ENCODE data around the gene PPCDC.

The PPCDC gene

GRCh38 chr15:75031848-75032247, 8.5 kb downstream of the PPCDC start:
- Histone ChIP-seq H3K4me1 (peaks cover 63 to 98% (median 83%) of the 10 kb centered on the region in 10 experiments), H3K27me3 (no peaks in the 10 kb centered on the region), H3K9me3 (replicated peaks in 1 of 11) (peaks cover 0 to 7% (median 0%) of the 10 kb centered on the region in 11 experiments; a peak in 2 of 22 replicates), H4K20me1 (no peaks in the 10 kb centered on the region; a peak in 1 of 22 replicates), H3K4me3 (no peak overlapping the region), H3K36me3 (peaks cover 0 to 13% (median 5%) of the 10 kb centered on the region in 11 experiments; a peak in 5 of 22 replicates), H3K27ac (peak overlapping the region; percentile 76 to 99 (median 87); a peak in 21 of 22 replicates), H3K4me2 (peak overlapping the region; percentile 74 to 98 (median 91)), H3K9ac (peak overlapping the region; percentile 1 to 83 (median 57); a peak in 14 of 22 replicates)
- no peak for TF ChIP-seq Cebpa-rat (IDR thresholded peaks at IDR 0.05)

- no peak for TF ChIP-seq Cebpa-rat (IDR thresholded peaks at IDR 0.05)
- Histone ChIP-seq H3K36me3 (peaks cover 0 to 15% (median 5%) of the 10 kb centered on the region in 11 experiments; a peak in 5 of 22 replicates), H3K9ac (peak overlapping the region; percentile 1 to 83 (median 57); a peak in 10 of 22 replicates), H3K27ac (peak overlapping the region in 10 of 11 experiments; percentile 76 to 99 (median 88); a peak in 15 of 22 replicates), H3K4me1 (peaks cover 67 to 98% (median 82%) of the 10 kb centered on the region in 10 experiments), H4K20me1 (no peaks in the 10 kb centered on the region; a peak in 1 of 22 replicates), H3K4me3 (no peak overlapping the region), H3K27me3 (no peaks in the 10 kb centered on the region), H3K4me2 (peak overlapping the region; percentile 74 to 98 (median 91); a peak in 19 of 22 replicates), H3K9me3 (replicated peaks in 1 of 11) (peaks cover 0 to 7% (median 0%) of the 10 kb centered on the region in 11 experiments; a peak in 2 of 22 replicates)
Observed at GRCh38 chr15:75032395-75032794, 9.0 kb downstream of the PPCDC start.

GRCh38 chr15:75033809-75034208, 10.4 kb downstream of the PPCDC start:
- no peaks in the 10 kb centered on the region; a peak in 1 of 22 replicates for H4K20me1 ChIP-seq

GRCh38 chr15:75034615-75035014, 11.2 kb downstream of the PPCDC start:
- Histone ChIP-seq H3K27me3 (no peaks in the 10 kb centered on the region), H3K36me3 (peaks cover 0 to 15% (median 5%) of the 10 kb centered on the region in 11 experiments; a peak in 5 of 22 replicates), H3K27ac (peak overlapping the region in 7 of 11 experiments; percentile 4 to 41 (median 28); a peak in 7 of 22 replicates), H3K9me3 (replicated peaks in 1 of 11) (peaks cover 0 to 7% (median 0%) of the 10 kb centered on the region in 11 experiments; a peak in 2 of 22 replicates), H4K20me1 (no peaks in the 10 kb centered on the region; a peak in 1 of 22 replicates), H3K9ac (no peak overlapping the region), H3K4me3 (no peak overlapping the region), H3K4me2 (peak overlapping the region; percentile 51 to 98 (median 67); a peak in 21 of 22 replicates), H3K4me1 (peaks cover 61 to 100% (median 78%) of the 10 kb centered on the region in 10 experiments)
- no peak for TF ChIP-seq Cebpa-rat (IDR thresholded peaks at IDR 0.05)

More at GRCh38 chr15:75033809-75034208, 10.4 kb downstream of the PPCDC start:
- peaks cover 0 to 15% (median 5%) of the 10 kb centered on the region in 11 experiments; a peak in 5 of 22 replicates for H3K36me3 ChIP-seq
- H3K27me3 ChIP-seq = no peaks in the 10 kb centered on the region
- peaks cover 0 to 7% (median 0%) of the 10 kb centered on the region in 11 experiments; a peak in 2 of 22 replicates for H3K9me3 ChIP-seq (replicated peaks in 1 of 11)
- H3K27ac ChIP-seq = peak overlapping the region in 7 of 11 experiments; percentile 7 to 41 (median 28); a peak in 12 of 22 replicates
- TF ChIP-seq Cebpa-rat (IDR thresholded peaks at IDR 0.05) = no peak
- H3K4me2 ChIP-seq = peak overlapping the region; percentile 51 to 98 (median 67)
- H3K4me3 ChIP-seq = no peak overlapping the region
- H3K9ac ChIP-seq = peak overlapping the region in 3 of 11 experiments; percentile 5 to 33 (median 23); a peak in 2 of 22 replicates
- peaks cover 69 to 98% (median 80%) of the 10 kb centered on the region in 10 experiments for H3K4me1 ChIP-seq

- TF ChIP-seq Cebpa-rat (IDR thresholded peaks at IDR 0.05) = no peak
- no peaks in the 10 kb centered on the region for H3K27me3 ChIP-seq
- no peak overlapping the region for H3K9ac ChIP-seq
- H3K9me3 ChIP-seq (replicated peaks in 1 of 11) = peaks cover 0 to 7% (median 0%) of the 10 kb centered on the region in 11 experiments; a peak in 2 of 22 replicates
- no peaks in the 10 kb centered on the region; a peak in 1 of 22 replicates for H4K20me1 ChIP-seq
- no peak overlapping the region for H3K4me3 ChIP-seq
- peaks cover 45 to 99% (median 72%) of the 10 kb centered on the region in 10 experiments for H3K4me1 ChIP-seq
- H3K4me2 ChIP-seq = peak overlapping the region in 4 of 11 experiments; percentile 24 to 71 (median 48); a peak in 6 of 22 replicates
- H3K36me3 ChIP-seq = peaks cover 0 to 14% (median 5%) of the 10 kb centered on the region in 11 experiments; a peak in 4 of 22 replicates
- peak overlapping the region in 1 of 11 experiments; percentile 27; a peak in 2 of 22 replicates for H3K27ac ChIP-seq
Observed at GRCh38 chr15:75036212-75036616, 12.8 kb downstream of the PPCDC start.

GRCh38 chr15:75037685-75038084, 14.3 kb downstream of the PPCDC start:
- Histone ChIP-seq H3K4me3 (peak overlapping the region in 1 of 10 experiments; percentile 26; a peak in 2 of 20 replicates), H3K9me3 (replicated peaks in 1 of 11) (peaks cover 0 to 3% (median 0%) of the 10 kb centered on the region in 11 experiments; a peak in 2 of 22 replicates), H3K9ac (0 out of 22 replicates have a peak overlapping the region, but pooled peaks of 1 of the 11 experiments have one; percentile 5), H3K4me2 (peak overlapping the region; percentile 0 to 82 (median 62); a peak in 19 of 22 replicates), H3K36me3 (peaks cover 0 to 14% (median 5%) of the 10 kb centered on the region in 11 experiments; a peak in 4 of 22 replicates), H3K27me3 (no peaks in the 10 kb centered on the region), H3K27ac (peak overlapping the region in 4 of 11 experiments; percentile 3 to 23 (median 16); a peak in 6 of 22 replicates), H3K4me1 (peaks cover 45 to 99% (median 72%) of the 10 kb centered on the region in 10 experiments), H4K20me1 (no peaks in the 10 kb centered on the region; a peak in 2 of 22 replicates)
- no peak for TF ChIP-seq Cebpa-rat (IDR thresholded peaks at IDR 0.05)

- no peaks in the 10 kb centered on the region for H3K9me3 ChIP-seq (replicated peaks in 1 of 11)
- no peak overlapping the region for H3K4me3 ChIP-seq
- no peaks in the 10 kb centered on the region for H3K27me3 ChIP-seq
- H3K27ac ChIP-seq = peak overlapping the region in 3 of 11 experiments; percentile 16 to 23 (median 16); a peak in 7 of 22 replicates
- peak overlapping the region; percentile 0 to 82 (median 62); a peak in 19 of 22 replicates for H3K4me2 ChIP-seq
- H3K4me1 ChIP-seq = peaks cover 48 to 99% (median 72%) of the 10 kb centered on the region in 10 experiments
- peaks cover 0 to 14% (median 5%) of the 10 kb centered on the region in 11 experiments; a peak in 4 of 22 replicates for H3K36me3 ChIP-seq
- 0 out of 22 replicates have a peak overlapping the region, but pooled peaks of 1 of the 11 experiments have one; percentile 5 for H3K9ac ChIP-seq
- TF ChIP-seq Cebpa-rat (IDR thresholded peaks at IDR 0.05) = no peak
- H4K20me1 ChIP-seq = peaks cover 0 to 3% (median 1%) of the 10 kb centered on the region in 11 experiments; a peak in 14 of 22 replicates
Observed at GRCh38 chr15:75038231-75038630, 14.8 kb downstream of the PPCDC start.

GRCh38 chr15:75042730-75043508, 19.5 kb downstream of the PPCDC start:
- Histone ChIP-seq H3K4me2 (peak overlapping the region; percentile 81 to 96 (median 88)), H3K9ac (peak overlapping the region; percentile 66 to 77 (median 74); a peak in 21 of 22 replicates), H3K4me1 (peaks cover 70 to 99% (median 86%) of the 10 kb centered on the region in 10 experiments), H3K9me3 (replicated peaks in 1 of 11) (no peaks in the 10 kb centered on the region), H3K36me3 (peaks cover 0 to 9% (median 0%) of the 10 kb centered on the region in 11 experiments; a peak in 1 of 22 replicates), H3K27ac (peak overlapping the region; percentile 78 to 90 (median 85)), H4K20me1 (peaks cover 0 to 32% (median 13%) of the 10 kb centered on the region in 11 experiments; a peak in 15 of 22 replicates), H3K4me3 (peak overlapping the region in 5 of 10 experiments; percentile 9 to 50 (median 27); a peak in 3 of 20 replicates), H3K27me3 (no peaks in the 10 kb centered on the region)
- no peak for TF ChIP-seq Cebpa-rat (IDR thresholded peaks at IDR 0.05)
